NCI-H524 treated with DMSO at 0.1 percent for 48 hours (cell line): ENCODE data around the gene DDAH2.
"Not testable (repeated sequence)": the region's sequence is repeated elsewhere in the genome, so short reads cannot be mapped to it uniquely, and the experiment has no call there.

Experiments used
- DNase-seq: peaks from one replicate; lab custom pipeline; 2025; lab: John Stamatoyannopoulos, UW

DDAH2 gene

GRCh38 chr6:31713991-31714684 lies 15.0 kb downstream of the DDAH2 start:
- no peak for DNase-seq

- DNase-seq, result no peak
Observed at GRCh38 chr6:31713465-31713864, 15.6 kb downstream of the DDAH2 start.

GRCh38 chr6:31712296-31712695 lies 16.8 kb downstream of the DDAH2 start:
- no peak for DNase-seq

- no peak for DNase-seq
Observed at GRCh38 chr6:31711233-31711632, 17.9 kb downstream of the DDAH2 start.

GRCh38 chr6:31710523-31711219 lies 18.4 kb downstream of the DDAH2 start:
- DNase-seq, result peak; percentile 16

GRCh38 chr6:31709157-31709556 lies 19.9 kb downstream of the DDAH2 start:
- DNase-seq, result not testable (repeated sequence)

- no peak for DNase-seq
Observed at GRCh38 chr6:31708224-31708623, 20.9 kb downstream of the DDAH2 start.

- DNase-seq, result no peak
Observed at GRCh38 chr6:31707701-31708100, 21.4 kb downstream of the DDAH2 start.

GRCh38 chr6:31706599-31706998 lies 22.5 kb downstream of the DDAH2 start, which contains the start of gene LY6G6F:
LY6G6F (plus strand) TSS chr6:31706866; CDS start chr6:31706907, 41 bp downstream.
- DNase-seq, result no peak

- DNase-seq, result no peak
Observed at GRCh38 chr6:31705931-31706330, 23.2 kb downstream of the DDAH2 start.

GRCh38 chr6:31702819-31703716 lies 26.0 kb downstream of the DDAH2 start, which contains the start of gene ABHD16A:
ABHD16A (minus strand) TSS chr6:31703324; CDS start chr6:31703281, 43 bp downstream.
- peak; percentile 81 for DNase-seq

- DNase-seq, result no peak
Observed at GRCh38 chr6:31702405-31702818, 26.7 kb downstream of the DDAH2 start.

GRCh38 chr6:31701666-31702404 lies 27.3 kb downstream of the DDAH2 start:
- DNase-seq, result peak; percentile 19

- no peak for DNase-seq
Observed at GRCh38 chr6:31700740-31701401, 28.2 kb downstream of the DDAH2 start.

GRCh38 chr6:31697555-31697954 lies 31.5 kb downstream of the DDAH2 start:
- no peak for DNase-seq

GRCh38 chr6:31693535-31693934 lies 35.6 kb downstream of the DDAH2 start:
- no peak for DNase-seq

- no peak for DNase-seq
Observed at GRCh38 chr6:31692886-31693285, 36.2 kb downstream of the DDAH2 start.

GRCh38 chr6:31692353-31692752 lies 36.7 kb downstream of the DDAH2 start:
- no peak for DNase-seq

GRCh38 chr6:31691564-31692108 lies 37.5 kb downstream of the DDAH2 start:
- DNase-seq, result no peak

- DNase-seq, result no peak
Observed at GRCh38 chr6:31691078-31691463, 38.0 kb downstream of the DDAH2 start.
